ACHN (cell line): ENCODE data around the gene RMI2.
"Not testable (repeated sequence)": the region's sequence is repeated elsewhere in the genome, so short reads cannot be mapped to it uniquely, and the experiment has no call there.

Experiments
- DNase-seq: peaks from one replicate; pipeline ENCODE4 v3.0.0-alpha.2; 2015
- in situ Hi-C: cut with HindIII; loops from 2 replicates; pipeline ENCODE4 v1.10.0; 2017; ENCODE audit warnings: low sequenced_read_pairs, low pct_ligation_motif_present, low pct_unique_long_range_greater_than_20kb

RMI2 gene

GRCh38 chr16:11370932-11371279 is 25.6 kb downstream of the RMI2 start:
- not testable (repeated sequence) for DNase-seq

GRCh38 chr16:11372073-11372828 is 27.0 kb downstream of the RMI2 start:
- in situ Hi-C loops, result no loop called here
- no peak for DNase-seq

More at GRCh38 chr16:11370932-11371279, 25.6 kb downstream of the RMI2 start:
- in situ Hi-C loops, result not testable (repeated sequence)

DNA sequence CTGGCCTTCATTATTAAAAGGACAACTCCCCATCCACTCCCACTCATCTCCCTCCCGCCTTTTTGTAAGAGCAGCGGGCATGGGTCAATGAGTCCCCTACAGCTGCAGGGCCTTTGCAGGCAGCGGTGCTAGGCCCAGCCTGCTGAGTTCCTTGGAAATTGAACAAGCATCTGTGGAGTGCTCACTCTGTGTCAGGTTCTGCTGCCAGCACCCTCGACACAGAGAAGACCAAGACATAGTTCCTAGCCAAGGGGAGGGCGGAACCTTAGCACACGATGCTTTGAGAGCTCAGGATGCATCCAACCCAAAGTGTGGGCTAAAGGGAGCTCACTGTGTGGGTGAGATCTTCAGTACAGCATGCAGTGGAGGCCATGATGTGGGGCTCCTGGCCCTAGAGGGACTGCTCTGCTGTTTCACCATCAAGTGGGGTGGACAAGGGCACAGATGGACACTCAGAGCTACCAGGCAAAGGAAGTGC is 27.6 kb downstream of the RMI2 start:
- DNase-seq, result no peak
- in situ Hi-C loops, result no loop called here

- in situ Hi-C loops, result no loop called here
- DNase-seq, result no peak
Measured at GRCh38 chr16:11374255-11374654, 29.0 kb downstream of the RMI2 start.

DNA sequence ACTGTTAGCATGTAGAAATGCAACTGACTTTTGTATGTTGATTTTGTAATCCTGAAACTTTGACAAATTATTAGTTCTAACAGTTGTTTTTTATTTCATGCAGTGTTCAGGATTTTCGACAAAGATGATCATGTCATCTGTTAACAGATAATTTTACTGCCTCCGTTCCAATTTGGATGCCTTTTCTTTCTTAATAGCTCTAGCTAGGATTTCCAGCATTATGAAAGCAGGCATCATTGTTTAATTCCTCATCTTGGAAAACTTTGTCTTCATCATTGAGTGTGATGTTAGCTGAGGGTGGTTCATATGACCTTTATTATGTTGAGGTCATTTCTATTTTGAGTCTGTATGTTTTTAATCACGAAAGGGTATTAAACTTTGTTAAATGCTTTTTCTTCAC is 31.9 kb downstream of the RMI2 start:
- DNase-seq, result no peak
- in situ Hi-C loops, result no loop called here

DNA sequence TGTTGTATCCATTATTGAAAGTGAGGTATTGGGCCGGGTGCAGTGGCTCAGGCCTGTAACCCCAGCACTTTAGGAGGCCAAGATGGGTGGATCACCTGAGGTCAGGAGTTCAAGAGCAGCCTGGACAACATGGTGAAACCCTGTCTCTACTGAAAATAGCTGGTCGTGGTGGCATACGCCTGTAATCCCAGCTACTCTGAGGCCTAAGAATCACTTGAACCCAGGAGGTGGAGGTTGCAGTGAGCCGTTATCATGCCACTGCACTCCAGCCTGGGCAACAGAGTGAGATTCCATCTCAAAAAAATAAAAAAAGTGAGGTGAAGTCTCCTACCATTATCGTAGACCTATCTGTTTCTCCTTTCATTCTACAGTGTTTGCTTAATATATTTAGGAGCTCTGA is 33.7 kb downstream of the RMI2 start:
- DNase-seq, in situ Hi-C loops: not testable (repeated sequence)

DNA sequence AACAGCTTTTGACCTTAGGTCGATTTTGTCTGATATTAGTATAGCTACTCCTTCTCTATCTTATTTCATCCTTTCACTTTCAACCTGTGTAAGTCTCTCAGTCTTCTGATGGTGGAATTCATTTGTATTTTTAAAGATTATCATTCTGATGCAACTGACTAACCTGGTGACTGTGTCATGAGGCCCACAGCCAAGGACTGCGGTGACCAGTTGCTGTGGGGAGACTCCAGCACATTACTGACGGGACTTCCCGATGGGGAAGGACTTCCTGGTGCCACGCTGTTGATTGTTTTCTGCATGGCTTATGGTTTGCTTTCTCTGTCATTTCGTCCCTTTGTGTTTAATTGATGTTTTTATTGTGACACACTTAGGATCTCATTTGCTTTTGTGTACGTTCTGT is 34.2 kb downstream of the RMI2 start:
- in situ Hi-C loops, result no loop called here
- DNase-seq, result no peak

DNA sequence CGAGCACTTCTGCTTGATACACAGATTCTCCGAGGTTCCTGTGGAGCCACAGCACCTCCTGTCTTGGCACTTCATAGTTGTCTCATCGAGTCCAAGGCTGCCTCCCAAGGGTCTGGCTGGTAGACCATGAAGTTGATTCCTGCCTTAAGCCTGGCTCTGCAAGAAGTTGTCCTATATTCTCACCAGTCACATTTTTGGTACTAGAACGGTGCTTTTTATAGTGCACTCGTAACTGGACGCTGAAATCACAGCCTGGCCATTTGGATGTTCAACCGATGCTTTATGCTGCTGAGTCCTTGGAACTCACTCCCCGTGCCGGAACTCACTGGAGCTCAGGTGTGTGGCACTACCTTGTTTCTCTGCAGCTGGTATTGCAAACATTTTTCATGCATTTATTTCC is 35.6 kb downstream of the RMI2 start:
- DNase-seq, result no peak
- in situ Hi-C loops, result no loop called here

GRCh38 chr16:11383481-11384183 is 38.4 kb downstream of the RMI2 start:
- no peak for DNase-seq
- in situ Hi-C loops, result no loop called here

DNA sequence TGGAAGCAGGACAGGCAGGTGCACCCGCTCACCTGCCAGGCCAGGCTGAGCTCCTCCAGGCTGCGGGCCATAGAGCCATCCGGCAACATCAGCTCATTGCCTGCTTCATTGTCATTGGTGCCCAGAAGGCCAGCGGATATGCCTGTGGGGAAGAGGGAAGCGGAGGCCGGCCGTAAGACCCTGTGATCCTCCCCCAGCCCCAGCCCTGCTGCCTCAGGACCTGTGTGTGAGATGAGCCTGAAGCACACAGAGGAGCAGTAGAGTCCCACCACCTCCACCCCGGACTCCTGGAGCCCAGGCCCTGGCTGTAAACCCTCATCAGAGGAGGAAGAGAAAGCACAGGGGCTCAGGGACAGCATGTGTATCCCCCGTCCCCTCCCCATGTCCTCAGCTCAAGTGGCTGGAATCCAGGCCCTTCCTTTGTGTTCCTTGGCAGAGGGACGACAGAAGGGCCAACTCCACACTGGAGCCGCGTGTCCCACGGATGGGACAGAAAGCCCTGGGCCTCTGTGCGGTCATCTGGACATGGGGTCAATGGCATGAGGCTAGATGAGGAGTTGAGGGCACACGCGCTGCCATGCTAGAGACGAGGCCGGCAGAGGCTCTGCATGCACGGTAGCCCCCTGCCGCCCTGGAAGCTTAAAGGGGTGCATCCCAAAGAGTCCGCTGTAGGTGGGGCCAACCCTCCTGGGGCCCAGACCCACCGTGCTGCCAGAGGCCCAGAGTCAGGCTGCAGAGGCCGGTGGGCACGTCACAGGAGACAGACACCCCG is 39.1 kb downstream of the RMI2 start:
- in situ Hi-C loops, result no loop called here
- DNase-seq, result no peak

DNA sequence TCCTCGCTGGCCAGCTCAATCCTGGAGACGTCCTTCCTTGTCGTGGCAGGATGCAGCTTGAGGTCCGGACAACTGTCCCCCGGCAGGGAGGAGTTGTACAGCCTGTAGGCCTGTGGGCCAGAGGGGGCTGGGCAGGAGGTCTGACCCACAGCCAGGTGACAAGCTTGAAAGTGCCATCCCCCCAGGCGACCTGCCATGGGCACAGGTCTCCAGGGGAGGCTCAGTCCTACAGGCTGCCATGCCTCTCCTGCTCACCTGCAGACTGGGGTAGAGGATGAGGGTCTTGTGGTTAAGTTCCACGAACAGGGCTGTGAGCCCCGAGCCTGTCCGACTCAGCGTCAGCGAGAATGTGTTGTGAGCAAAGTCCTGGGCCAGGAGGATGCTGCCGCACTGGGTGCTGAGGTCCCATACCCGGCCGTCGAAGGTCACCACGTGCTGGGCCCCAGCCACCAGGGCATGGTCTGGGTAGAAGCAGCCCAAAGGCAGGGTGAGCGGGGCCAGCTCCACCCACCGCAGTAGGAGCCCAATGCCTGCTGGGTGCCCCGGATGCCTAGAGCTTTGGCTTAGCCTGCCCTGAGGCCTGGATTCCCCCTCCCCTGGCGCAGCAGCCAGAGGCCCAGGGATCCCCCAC is 39.8 kb downstream of the RMI2 start:
- no peak for DNase-seq
- in situ Hi-C loops, result no loop called here

- DNase-seq, result no peak
- in situ Hi-C loops, result no loop called here
Measured at GRCh38 chr16:11386054-11386680, 40.9 kb downstream of the RMI2 start.

DNA sequence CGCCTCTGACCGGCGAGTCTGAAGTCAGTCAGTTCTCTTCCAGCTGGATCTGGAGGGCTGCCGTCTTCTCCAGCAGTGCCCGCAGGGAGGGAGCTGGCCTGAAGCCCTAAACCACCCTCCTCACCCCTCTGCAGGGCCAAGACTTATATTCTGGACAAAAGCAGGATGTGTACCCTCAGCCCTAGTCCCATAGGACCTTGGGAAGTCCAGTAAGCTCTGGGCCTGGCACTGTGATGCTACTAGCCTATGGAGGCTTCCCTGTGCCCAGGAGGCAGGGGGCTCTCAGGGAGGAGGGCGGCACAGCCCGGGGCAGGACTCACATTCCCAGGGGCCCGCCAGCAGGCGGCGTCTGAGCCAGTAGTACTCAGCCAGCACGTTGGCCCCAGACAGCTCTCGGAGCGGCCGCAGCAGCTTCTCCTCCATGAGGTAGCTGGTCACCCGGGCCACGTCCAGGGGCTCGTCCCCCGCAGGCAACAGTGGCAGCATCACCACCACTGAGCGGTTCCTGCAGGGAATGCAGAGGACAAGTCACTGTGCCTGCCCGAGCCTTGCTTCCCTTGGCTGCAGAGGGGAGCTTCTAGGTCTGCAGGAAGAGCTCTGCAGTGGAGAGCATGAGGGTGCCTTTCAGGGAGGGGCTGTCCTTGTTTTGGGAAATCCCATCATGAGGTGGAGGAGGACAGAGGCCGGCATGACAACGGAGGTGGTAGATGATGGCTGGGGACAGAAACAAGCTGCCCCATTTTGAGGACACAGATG is 41.7 kb downstream of the RMI2 start:
- in situ Hi-C loops, result no loop called here
- DNase-seq, result no peak

DNA sequence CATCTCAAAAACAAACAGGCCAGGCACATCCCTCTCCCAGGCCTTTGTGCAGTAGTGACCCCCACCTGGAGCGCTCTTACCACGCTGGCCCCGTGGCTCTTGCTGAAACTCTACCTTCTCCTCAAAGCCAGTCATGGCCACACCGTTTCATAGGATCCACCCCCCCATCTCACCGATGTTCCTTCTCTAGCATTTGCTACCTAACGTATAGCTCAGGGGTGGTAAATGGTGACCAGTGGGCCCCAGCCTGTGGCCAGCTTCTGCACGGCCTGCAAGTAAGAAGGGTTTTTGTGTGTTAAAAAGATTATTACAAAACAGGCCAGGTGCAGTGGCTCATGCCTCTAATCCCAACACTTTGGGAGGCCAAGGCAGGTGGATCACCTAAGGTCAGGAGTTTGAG is 43.8 kb downstream of the RMI2 start:
- in situ Hi-C loops, result no loop called here
- DNase-seq, result no peak

DNA sequence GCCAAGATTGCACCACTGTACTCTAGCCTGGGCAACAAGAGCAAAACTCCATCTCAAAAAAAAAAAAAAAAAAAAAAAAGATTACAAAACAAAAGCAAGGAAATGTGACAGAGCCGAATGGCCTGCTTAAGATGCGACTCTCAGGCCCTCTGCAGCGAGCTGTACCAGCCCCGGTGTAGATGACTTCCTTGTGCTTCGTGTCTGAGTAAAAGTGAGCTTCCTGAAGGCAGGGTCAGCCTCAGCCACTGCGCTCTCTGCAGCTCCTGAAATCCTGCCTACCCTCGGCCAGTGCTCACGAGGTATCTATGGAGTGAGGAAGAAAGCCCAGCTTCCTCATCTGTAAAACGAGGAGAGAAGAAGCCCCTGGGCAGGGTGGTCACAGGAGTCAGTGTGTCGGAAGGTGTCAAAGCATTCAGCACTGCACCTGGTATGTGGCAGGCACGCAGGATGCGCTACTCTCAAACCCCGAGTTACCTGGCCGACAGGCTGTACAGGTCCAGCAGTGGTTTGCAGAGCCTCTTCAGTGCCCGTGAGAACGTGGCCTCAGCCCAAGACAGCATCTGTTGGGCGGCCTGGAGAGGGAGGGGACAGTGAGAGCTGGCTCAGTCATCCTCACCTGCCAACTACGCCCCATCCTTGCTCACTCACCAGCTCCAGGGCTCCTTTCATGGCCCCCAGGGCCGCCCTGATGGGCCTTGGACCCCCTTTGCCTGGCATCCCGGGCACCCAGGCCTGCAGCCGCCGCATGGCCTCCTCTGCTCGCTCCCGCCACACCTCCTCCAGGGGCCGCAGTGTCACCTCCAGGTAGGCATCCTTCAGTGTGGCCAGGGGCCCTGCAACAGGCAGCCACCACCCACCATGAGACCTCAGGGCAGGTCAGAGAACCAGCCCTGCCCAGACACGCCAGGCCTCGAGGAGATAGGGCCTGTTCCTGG is 44.6 kb downstream of the RMI2 start:
- no peak for DNase-seq
- in situ Hi-C loops, result no loop called here

- in situ Hi-C loops, result no loop called here
- DNase-seq, result no peak
Measured at GRCh38 chr16:11390573-11391495, 45.6 kb downstream of the RMI2 start.
